ENCODE data around the gene DENND4A. TPM values are rescaled to one million over a fixed set of nuclear protein-coding genes. Genes with fewer than 3 reads are reported as not detected.

The DENND4A gene
- total RNA-seq, 1 donor from 2014 or later, result 21.9 TPM

- Histone ChIP-seq H3K9me3 (no peaks in the 10 kb centered on the region), H3K4me3 (peak overlapping the region in 1 of 2 donors; percentile 99), H3K27ac (no peak overlapping the region), H3K4me1 (peaks cover 5 to 15% of the 10 kb centered on the region in 2 donors), H3K27me3 (no peaks in the 10 kb centered on the region), H3K36me3 (no peaks in the 10 kb centered on the region)
- DNase-seq (ENCODE audit: low spot score in 2 of 2), result no peak
- TF ChIP-seq CTCF (IDR thresholded peaks at IDR 0.05), result no peak
- intact Hi-C loops (cut with DNase I), result loop anchor here (5.0 kb wide), 2 partner anchors 178 to 712 kb away; partner anchors contain the start of genes INTS14 and RPL4
These were observed 2.2 kb downstream of the DENND4A start for GRCh38 chr15:65789759-65790425.

- Histone ChIP-seq H3K9me3 (no peaks in the 10 kb centered on the region), H3K36me3 (no peaks in the 10 kb centered on the region), H3K4me3 (no peak overlapping the region), H3K27ac (no peak overlapping the region), H3K4me1 (peaks cover 5 to 15% of the 10 kb centered on the region in 2 donors), H3K27me3 (no peaks in the 10 kb centered on the region)
- no peak for TF ChIP-seq CTCF (IDR thresholded peaks at IDR 0.05)
- DNase-seq (ENCODE audit: low spot score in 2 of 2), result no peak
- intact Hi-C loops (cut with DNase I), result no loop called here
These were observed 3.0 kb downstream of the DENND4A start for GRCh38 chr15:65789105-65789504.

- no peak for DNase-seq (ENCODE audit: low spot score in 2 of 2)
- TF ChIP-seq CTCF (IDR thresholded peaks at IDR 0.05), result no peak
- H3K4me3 ChIP-seq, result no peak overlapping the region
- peaks cover 0 to 12% of the 10 kb centered on the region in 2 donors for H3K4me1 ChIP-seq
- no peaks in the 10 kb centered on the region for H3K27me3 ChIP-seq
- H3K9me3 ChIP-seq, result no peaks in the 10 kb centered on the region
- H3K36me3 ChIP-seq, result no peaks in the 10 kb centered on the region
- intact Hi-C loops (cut with DNase I), result no loop called here
- peak overlapping the region in 1 of 2 donors; percentile 4 for H3K27ac ChIP-seq
These were observed 4.8 kb downstream of the DENND4A start for GRCh38 chr15:65787260-65787659.

- no peaks in the 10 kb centered on the region for H3K27me3 ChIP-seq
These were observed 6.9 kb downstream of the DENND4A start for GRCh38 chr15:65785151-65785550.

GRCh38 chr15:65783872-65784271, 8.2 kb downstream of the DENND4A start:
- no peak overlapping the region for H3K27ac ChIP-seq
- no peak for TF ChIP-seq CTCF (IDR thresholded peaks at IDR 0.05)
- DNase-seq (ENCODE audit: low spot score in 2 of 2), result no peak
- intact Hi-C loops (cut with DNase I), result no loop called here
- no peak overlapping the region for H3K4me3 ChIP-seq
- H3K4me1 ChIP-seq, result peaks cover 0 to 7% of the 10 kb centered on the region in 2 donors
- H3K27me3 ChIP-seq, result no peaks in the 10 kb centered on the region
- H3K36me3 ChIP-seq, result no peaks in the 10 kb centered on the region
- H3K9me3 ChIP-seq, result no peaks in the 10 kb centered on the region

More at GRCh38 chr15:65785151-65785550, 6.9 kb downstream of the DENND4A start:
- peaks cover 0 to 8% of the 10 kb centered on the region in 2 donors for H3K4me1 ChIP-seq
- no peak overlapping the region for H3K27ac ChIP-seq
- no peak for DNase-seq (ENCODE audit: low spot score in 2 of 2)
- TF ChIP-seq CTCF (IDR thresholded peaks at IDR 0.05), result no peak
- no peak overlapping the region for H3K4me3 ChIP-seq
- no peaks in the 10 kb centered on the region for H3K36me3 ChIP-seq
- intact Hi-C loops (cut with DNase I), result no loop called here
- no peaks in the 10 kb centered on the region for H3K9me3 ChIP-seq
